ENCODE measurements around the gene ALPI. TPM values are rescaled to one million over a fixed set of nuclear protein-coding genes. Genes with fewer than 3 reads are reported as not detected.

Gene ALPI
- total and polyA plus RNA-seq, 9 of the 15 experiments (the other 6 are each of a cell fraction or from before 2014, with no cell fraction given): not detected

GRCh38 chr2:232476791-232477190 lies 20.8 kb downstream of the ALPI start (continued):
- TF ChIP-seq POLR3A (IDR thresholded peaks at IDR 0.05; ENCODE audit: borderline replicate concordance, extremely low read depth, insufficient read depth, insufficient read length) (no peak), BRF1 (IDR thresholded peaks at IDR 0.05; ENCODE audit: borderline replicate concordance, extremely low read depth, insufficient read length) (no peak)

DNA sequence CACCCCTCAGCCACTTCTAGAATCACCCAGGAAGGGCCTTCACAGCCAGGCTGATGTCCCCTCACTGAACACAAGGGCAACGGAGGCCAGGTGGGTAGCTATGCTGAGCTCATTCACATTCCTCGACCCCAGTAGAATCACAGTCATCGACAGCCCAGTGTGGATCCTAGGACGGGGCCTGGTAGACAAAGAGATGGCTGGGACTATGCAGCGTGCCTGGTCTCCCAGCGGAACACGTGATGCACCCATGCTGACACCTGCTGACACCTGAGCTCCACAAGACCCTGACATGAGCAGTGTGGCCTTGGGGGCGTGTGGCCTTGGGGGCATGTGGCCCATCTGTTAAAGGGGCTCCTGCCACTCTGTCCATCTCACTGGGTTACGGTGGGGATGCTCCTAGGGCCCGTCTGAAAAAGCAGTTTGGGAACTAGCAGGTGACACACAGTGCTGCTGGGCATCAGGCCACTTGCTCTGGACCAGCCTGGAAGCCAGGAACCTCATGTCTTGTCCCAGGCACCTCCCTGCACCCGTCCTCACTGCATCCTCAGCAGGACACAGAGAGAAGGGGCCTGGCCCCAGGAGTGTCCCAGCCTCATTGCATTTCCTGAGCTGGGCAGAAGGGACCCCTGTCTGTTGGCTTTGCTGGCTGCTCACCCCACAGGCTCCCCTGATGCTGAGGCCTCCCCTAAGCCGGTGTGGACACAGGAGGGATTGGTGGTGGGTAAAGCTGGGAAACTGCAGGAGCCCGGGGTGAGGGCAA lies 22.0 kb downstream of the ALPI start:
- Histone ChIP-seq H3K9me1 (ENCODE audit: control insufficient read depth, insufficient read depth, low read length) (no peaks in the 10 kb centered on the region), H3K4me1 (replicated peaks in 1 of 2; ENCODE audit: control insufficient read depth in 2 of 2, insufficient read depth in 2 of 2, low read length in 2 of 2) (peaks cover 0 to 3% of the 10 kb centered on the region in 2 experiments; a peak in 1 of 5 replicates), H4K20me1 (replicated peaks; ENCODE audit: control insufficient read depth, insufficient read depth, low read length) (no peaks in the 10 kb centered on the region), H2AFZ (ENCODE audit: low read depth, low read length) (no peak overlapping the region), H3K9me3 (replicated peaks; ENCODE audit: control insufficient read depth, insufficient read depth, low read depth, low read length) (no peaks in the 10 kb centered on the region), H3K9ac (ENCODE audit: insufficient read depth in 1 of 2, low read depth in 2 of 2, low read length in 2 of 2) (no peak overlapping the region), H3K36me3 (ENCODE audit: control insufficient read depth, insufficient read depth, low read length) (no peaks in the 10 kb centered on the region), H3K4me3 (no peak overlapping the region), H3K27ac (ENCODE audit: extremely low read depth, low read depth, low read length) (no peak overlapping the region), H3K27me3 (ENCODE audit: control insufficient read depth in 2 of 2, insufficient read depth in 2 of 2, low read length in 2 of 2) (peaks cover 2 to 34% of the 10 kb centered on the region in 2 experiments; a peak in 4 of 5 replicates), H3K79me2 (ENCODE audit: control insufficient read depth, insufficient read depth, low read length) (no peaks in the 10 kb centered on the region), H3K4me2 (ENCODE audit: insufficient read depth, low read length) (no peak overlapping the region)
- 0% methylated on average over 12 of the region's 13 CpGs for WGBS (ENCODE audit: insufficient coverage, low coverage, missing lambda C conversion rate)
- no peak for ATAC-seq
- DNase-seq (ENCODE audit: extremely low read depth in 1 of 4, low spot score in 3 of 4): no peak
- POLR2A ChIA-PET: interaction anchor here (0.7 to 1.3 kb wide), 2 partner anchors 14 to 16 kb away, joined by 3 to 5 read pairs; no protein-coding TSS in a partner anchor
- BruUV-seq (replicated peaks): no TSS peak
- in situ Hi-C loops (cut with MboI) (no loop called here), intact Hi-C loops (cut with micrococcal nuclease) (no loop called here)
- FAIRE-seq: no peak
- TF ChIP-seq ZNF134 (CRISPR knock-in tag; conservative IDR thresholded peaks at IDR 0.05) (no peak), ESRRA (IDR thresholded peaks at IDR 0.05; ENCODE audit: borderline replicate concordance, low read depth) (no peak), ZNF639 (CRISPR knock-in tag; conservative IDR thresholded peaks at IDR 0.05 in 1 of 2, IDR thresholded peaks at IDR 0.05 in 1 of 2) (no peak), ZNF431 (CRISPR knock-in tag; IDR thresholded peaks at IDR 0.05) (no peak), FOSL1 (tag; conservative IDR thresholded peaks at IDR 0.05) (no peak), CHD4 (IDR thresholded peaks at IDR 0.05; ENCODE audit: insufficient read depth, insufficient replicate concordance, low read depth, low read length, poor library complexity, severe bottlenecking) (no peak), HNRNPK (IDR thresholded peaks at IDR 0.05; ENCODE audit: low read depth, low read length, poor library complexity, severe bottlenecking) (no peak), ZNF184 (CRISPR knock-in tag; IDR thresholded peaks at IDR 0.05) (no peak), NR1H2 (CRISPR knock-in tag; IDR thresholded peaks at IDR 0.05) (no peak), POLR2H (tag; IDR thresholded peaks at IDR 0.05; ENCODE audit: low read depth) (no peak)
- CTCF ChIA-PET (ENCODE audit: low intra/inter-chr PET ratio): no interaction called here

Measured in K562 (cell line).